ENCODE data around the gene ZNF260. TPM values are rescaled to one million over a fixed set of nuclear protein-coding genes. Genes with fewer than 3 reads are reported as not detected.

The ZNF260 gene
- total and polyA plus RNA-seq, 2 of the 13 experiments (the other 11 are each of a cell fraction or from before 2014, with no cell fraction given), result 2.8 to 10.5 TPM

- TF ChIP-seq, protein P1, sequence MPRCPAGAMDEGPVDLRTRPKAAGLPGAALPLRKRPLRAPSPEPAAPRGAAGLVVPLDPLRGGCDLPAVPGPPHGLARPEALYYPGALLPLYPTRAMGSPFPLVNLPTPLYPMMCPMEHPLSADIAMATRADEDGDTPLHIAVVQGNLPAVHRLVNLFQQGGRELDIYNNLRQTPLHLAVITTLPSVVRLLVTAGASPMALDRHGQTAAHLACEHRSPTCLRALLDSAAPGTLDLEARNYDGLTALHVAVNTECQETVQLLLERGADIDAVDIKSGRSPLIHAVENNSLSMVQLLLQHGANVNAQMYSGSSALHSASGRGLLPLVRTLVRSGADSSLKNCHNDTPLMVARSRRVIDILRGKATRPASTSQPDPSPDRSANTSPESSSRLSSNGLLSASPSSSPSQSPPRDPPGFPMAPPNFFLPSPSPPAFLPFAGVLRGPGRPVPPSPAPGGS (CRISPR knock-in tag; IDR thresholded peaks at IDR 0.05), result peak; percentile 79; the same call in 1 of the 2 replicates
- TF ChIP-seq ZKSCAN5 (CRISPR knock-in tag; IDR thresholded peaks at IDR 0.05) (no peak), HDAC2 (CRISPR knock-in tag; IDR thresholded peaks at IDR 0.05) (0 out of 2 replicates have a peak, but pooled peaks have one; percentile 22), ZBTB3 (CRISPR knock-in tag; IDR thresholded peaks at IDR 0.05; ENCODE audit: borderline replicate concordance, low read depth) (peak; percentile 46; the same call in 1 of the 2 replicates), SNRNP70 (IDR thresholded peaks at IDR 0.05; ENCODE audit: low read depth, low read length) (no peak), ZNF800 (CRISPR knock-in tag; IDR thresholded peaks at IDR 0.05) (0 out of 2 replicates have a peak, but pooled peaks have one; percentile 41), CENPX (CRISPR knock-in tag; IDR thresholded peaks at IDR 0.05) (no peak), SNAPC2 (CRISPR knock-in tag; IDR thresholded peaks at IDR 0.05) (no peak), ARNTL (CRISPR knock-in tag; IDR thresholded peaks at IDR 0.05) (peak; percentile 93), IRF2 (CRISPR knock-in tag; IDR thresholded peaks at IDR 0.05) (peak; percentile 92; the same call in 1 of the 2 replicates), PAXIP1 (CRISPR knock-in tag; conservative IDR thresholded peaks at IDR 0.05) (no peak; the same call in 1 of the 2 replicates), HOMEZ (CRISPR knock-in tag; IDR thresholded peaks at IDR 0.05; ENCODE audit: low read depth) (peak; percentile 50; the same call in 1 of the 2 replicates)
- TF ChIP-seq, protein P2, sequence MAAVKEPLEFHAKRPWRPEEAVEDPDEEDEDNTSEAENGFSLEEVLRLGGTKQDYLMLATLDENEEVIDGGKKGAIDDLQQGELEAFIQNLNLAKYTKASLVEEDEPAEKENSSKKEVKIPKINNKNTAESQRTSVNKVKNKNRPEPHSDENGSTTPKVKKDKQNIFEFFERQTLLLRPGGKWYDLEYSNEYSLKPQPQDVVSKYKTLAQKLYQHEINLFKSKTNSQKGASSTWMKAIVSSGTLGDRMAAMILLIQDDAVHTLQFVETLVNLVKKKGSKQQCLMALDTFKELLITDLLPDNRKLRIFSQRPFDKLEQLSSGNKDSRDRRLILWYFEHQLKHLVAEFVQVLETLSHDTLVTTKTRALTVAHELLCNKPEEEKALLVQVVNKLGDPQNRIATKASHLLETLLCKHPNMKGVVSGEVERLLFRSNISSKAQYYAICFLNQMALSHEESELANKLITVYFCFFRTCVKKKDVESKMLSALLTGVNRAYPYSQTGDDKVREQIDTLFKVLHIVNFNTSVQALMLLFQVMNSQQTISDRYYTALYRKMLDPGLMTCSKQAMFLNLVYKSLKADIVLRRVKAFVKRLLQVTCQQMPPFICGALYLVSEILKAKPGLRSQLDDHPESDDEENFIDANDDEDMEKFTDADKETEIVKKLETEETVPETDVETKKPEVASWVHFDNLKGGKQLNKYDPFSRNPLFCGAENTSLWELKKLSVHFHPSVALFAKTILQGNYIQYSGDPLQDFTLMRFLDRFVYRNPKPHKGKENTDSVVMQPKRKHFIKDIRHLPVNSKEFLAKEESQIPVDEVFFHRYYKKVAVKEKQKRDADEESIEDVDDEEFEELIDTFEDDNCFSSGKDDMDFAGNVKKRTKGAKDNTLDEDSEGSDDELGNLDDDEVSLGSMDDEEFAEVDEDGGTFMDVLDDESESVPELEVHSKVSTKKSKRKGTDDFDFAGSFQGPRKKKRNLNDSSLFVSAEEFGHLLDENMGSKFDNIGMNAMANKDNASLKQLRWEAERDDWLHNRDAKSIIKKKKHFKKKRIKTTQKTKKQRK (IDR thresholded peaks at IDR 0.05; ENCODE audit: low read length), result no peak
- TF ChIP-seq, protein P3, sequence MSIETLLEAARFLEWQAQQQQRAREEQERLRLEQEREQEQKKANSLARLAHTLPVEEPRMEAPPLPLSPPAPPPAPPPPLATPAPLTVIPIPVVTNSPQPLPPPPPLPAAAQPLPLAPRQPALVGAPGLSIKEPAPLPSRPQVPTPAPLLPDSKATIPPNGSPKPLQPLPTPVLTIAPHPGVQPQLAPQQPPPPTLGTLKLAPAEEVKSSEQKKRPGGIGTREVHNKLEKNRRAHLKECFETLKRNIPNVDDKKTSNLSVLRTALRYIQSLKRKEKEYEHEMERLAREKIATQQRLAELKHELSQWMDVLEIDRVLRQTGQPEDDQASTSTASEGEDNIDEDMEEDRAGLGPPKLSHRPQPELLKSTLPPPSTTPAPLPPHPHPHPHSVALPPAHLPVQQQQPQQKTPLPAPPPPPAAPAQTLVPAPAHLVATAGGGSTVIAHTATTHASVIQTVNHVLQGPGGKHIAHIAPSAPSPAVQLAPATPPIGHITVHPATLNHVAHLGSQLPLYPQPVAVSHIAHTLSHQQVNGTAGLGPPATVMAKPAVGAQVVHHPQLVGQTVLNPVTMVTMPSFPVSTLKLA (IDR thresholded peaks at IDR 0.05), result 0 out of 2 replicates have a peak, but pooled peaks have one; percentile 28
Measured at GRCh38 chr19:36528194-36528920, at the start of gene ZNF260 (continued).

Data from HepG2 (cell line).